Caco-2 (cell line): ENCODE data around the gene GPRC5D. TPM values are rescaled to one million over a fixed set of nuclear protein-coding genes. Genes with fewer than 3 reads are reported as not detected.

Experiments used
- BruUV-seq: library from RNA; stranded (reverse); fragments of 400-500 nt; replicated peaks from 2 replicates; lab custom pipeline; 2021; lab: Mats Ljungman, UMichigan
- CTCF ChIA-PET: fragments of 300-600 bp; sonication (Branson Sonifier 250); formaldehyde crosslinking; loops from one replicate; lab custom pipeline; 2022; ENCODE audit warnings: antibody characterized with exemption; lab: Charles Lee
- POLR2A ChIA-PET: fragments of 300-600 bp; sonication (Branson Sonifier 250); formaldehyde crosslinking; loops from one replicate; lab custom pipeline; 2022; ENCODE audit warnings: antibody characterized with exemption; lab: Charles Lee
- DNase-seq, 2 experiments: peaks; one replicate each; pipeline versions ENCODE4 v3.0.0 to v3.0.0-alpha.2; 2020 to 2022
- H3K27me3 ChIP-seq: replicated peaks from 2 replicates; pipeline ENCODE4 v1.6.0; 2011; ENCODE audit warnings: low read length; ENCODE audit not compliant: control insufficient read depth, insufficient read depth
- H3K36me3 ChIP-seq: 2 replicates; pipeline ENCODE4 v1.5.1; 2011; ENCODE audit warnings: low read length; ENCODE audit not compliant: control insufficient read depth, insufficient read depth
- H3K4me1 ChIP-seq: fragments of 250-450 bp; sonication (Bioruptor Pico); 2 replicates; pipeline ENCODE4 v1.5.1; 2020; ENCODE audit warnings: mild to moderate bottlenecking
- H3K4me3 ChIP-seq: 2 replicates; pipeline ENCODE4 v1.5.1; 2011; ENCODE audit warnings: low read depth, mild to moderate bottlenecking, control low read depth, low read length
- H3K9me3 ChIP-seq: fragments of 250-450 bp; sonication (Bioruptor Pico); 2 replicates; pipeline ENCODE4 v1.5.1; 2020; ENCODE audit warnings: mild to moderate bottlenecking, moderate library complexity
- H3K27ac Mint-ChIP-seq: one replicate; pipeline ENCODE4 v1.8.0; 2022; ENCODE audit warnings: mixed read lengths; ENCODE audit not compliant: unreplicated experiment
- H3K27me3 Mint-ChIP-seq: one replicate; pipeline ENCODE4 v1.8.0; 2022; ENCODE audit warnings: mixed read lengths; ENCODE audit not compliant: insufficient read depth, unreplicated experiment
- H3K36me3 Mint-ChIP-seq: one replicate; pipeline ENCODE4 v1.8.0; 2022; ENCODE audit warnings: mild to moderate bottlenecking, mixed read lengths; ENCODE audit not compliant: insufficient read depth, unreplicated experiment
- H3K4me1 Mint-ChIP-seq: one replicate; pipeline ENCODE4 v1.8.0; 2022; ENCODE audit warnings: low read depth, mixed read lengths; ENCODE audit not compliant: unreplicated experiment
- H3K4me3 Mint-ChIP-seq: one replicate; pipeline ENCODE4 v1.8.0; 2022; ENCODE audit warnings: mild to moderate bottlenecking, moderate library complexity, mixed read lengths; ENCODE audit not compliant: unreplicated experiment
- H3K9me3 Mint-ChIP-seq: one replicate; pipeline ENCODE4 v1.8.0; 2022; ENCODE audit warnings: mixed read lengths; ENCODE audit not compliant: unreplicated experiment
- CTCF ChIP-seq, 2 experiments: fragments of 200-600 bp in 1 of 2; IDR thresholded peaks; 1 replicate in 1 of 2; 2 replicates in 1 of 2; pipeline versions ENCODE4 v1.5.1 to v1.8.0; 2011 to 2022; ENCODE audit warnings: antibody characterized with exemption in 1 of 2, control low read depth in 1 of 2, inconsistent platforms in 1 of 2, low read depth in 1 of 2, low read length in 1 of 2, mild to moderate bottlenecking in 1 of 2, moderate library complexity in 1 of 2; ENCODE audit not compliant: insufficient read depth in 1 of 2, severe bottlenecking in 1 of 2, unreplicated experiment in 1 of 2
- intact Hi-C: fragments of 100-400 bp; cut with micrococcal nuclease; formaldehyde crosslinking; loops from one replicate; pipeline ENCODE4 v1.10.0; 2022; ENCODE audit not compliant: unreplicated experiment
- total RNA-seq: library from RNA; stranded (reverse); gene quantifications from 2 replicates; pipeline ENCODE4 v1.2.3, GENCODE V29; 2022

GPRC5D gene
- total RNA-seq, 1 experiment from 2014 or later, result not detected

- H3K36me3 Mint-ChIP-seq, result peaks cover 84% of the 10 kb centered on the region
- H3K4me1 Mint-ChIP-seq, result peaks cover 46% of the 10 kb centered on the region
- no peaks in the 10 kb centered on the region for H3K27me3 Mint-ChIP-seq
- Histone ChIP-seq H3K27me3 (no peaks in the 10 kb centered on the region), H3K4me1 (peaks cover 38% of the 10 kb centered on the region), H3K4me3 (no peak overlapping the region), H3K9me3 (no peaks in the 10 kb centered on the region), H3K36me3 (no peaks in the 10 kb centered on the region; the same call in 1 of the 2 replicates)
- TF ChIP-seq CTCF (IDR thresholded peaks at IDR 0.05; ENCODE audit: insufficient read depth in 1 of 2, low read depth in 1 of 2, low read length in 1 of 2, severe bottlenecking in 1 of 2, unreplicated experiment in 1 of 2), result no peak
- intact Hi-C loops, result no loop called here
- no TSS peak for BruUV-seq
- H3K27ac Mint-ChIP-seq, result peak overlapping the region; percentile 38
- no peaks in the 10 kb centered on the region for H3K9me3 Mint-ChIP-seq
- DNase-seq, result no peak
- no peak overlapping the region for H3K4me3 Mint-ChIP-seq
- POLR2A ChIA-PET, result interaction anchor here (0.5 to 0.7 kb wide), 2 partner anchors 78 to 122 kb away, joined by 5 read pairs; no protein-coding TSS in a partner anchor
- CTCF ChIA-PET, result interaction anchor here (0.5 to 1.1 kb wide), 3 partner anchors 36 to 172 kb away, joined by 3 read pairs; no protein-coding TSS in a partner anchor
These were observed 43.3 kb downstream of the GPRC5D start for GRCh38 chr12:12908711-12909110.

GRCh38 chr12:12908252-12908651, 43.7 kb downstream of the GPRC5D start:
- CTCF ChIA-PET, result interaction anchor here (0.5 kb wide), 1 partner anchor 171 kb away, joined by 3 read pairs; no protein-coding TSS in a partner anchor
- H3K4me3 ChIP-seq, result no peak overlapping the region
- peak overlapping the region; percentile 38 for H3K27ac Mint-ChIP-seq
- H3K27me3 Mint-ChIP-seq, result no peaks in the 10 kb centered on the region
- H3K27me3 ChIP-seq, result no peaks in the 10 kb centered on the region
- H3K36me3 ChIP-seq, result no peaks in the 10 kb centered on the region; the same call in 1 of the 2 replicates
- BruUV-seq, result no TSS peak
- H3K4me1 Mint-ChIP-seq, result peaks cover 48% of the 10 kb centered on the region
- POLR2A ChIA-PET, result interaction anchor here (0.5 to 0.7 kb wide), 2 partner anchors 78 to 121 kb away, joined by 5 read pairs; no protein-coding TSS in a partner anchor
- TF ChIP-seq CTCF (IDR thresholded peaks at IDR 0.05; ENCODE audit: insufficient read depth in 1 of 2, low read depth in 1 of 2, low read length in 1 of 2, severe bottlenecking in 1 of 2, unreplicated experiment in 1 of 2), result no peak
- no peaks in the 10 kb centered on the region for H3K9me3 Mint-ChIP-seq
- H3K9me3 ChIP-seq, result no peaks in the 10 kb centered on the region
- H3K4me3 Mint-ChIP-seq, result no peak overlapping the region
- H3K36me3 Mint-ChIP-seq, result peaks cover 84% of the 10 kb centered on the region
- DNase-seq, result no peak
- intact Hi-C loops, result no loop called here
- H3K4me1 ChIP-seq, result peaks cover 42% of the 10 kb centered on the region

GRCh38 chr12:12907552-12907951, 44.4 kb downstream of the GPRC5D start:
- DNase-seq, result no peak
- no peak overlapping the region for H3K27ac Mint-ChIP-seq
- intact Hi-C loops, result no loop called here
- Histone ChIP-seq H3K9me3 (no peaks in the 10 kb centered on the region), H3K4me3 (no peak overlapping the region), H3K4me1 (peaks cover 49% of the 10 kb centered on the region), H3K27me3 (no peaks in the 10 kb centered on the region), H3K36me3 (no peaks in the 10 kb centered on the region; the same call in 1 of the 2 replicates)
- H3K9me3 Mint-ChIP-seq, result no peaks in the 10 kb centered on the region
- no peak overlapping the region for H3K4me3 Mint-ChIP-seq
- BruUV-seq, result no TSS peak
- no peak for TF ChIP-seq CTCF (IDR thresholded peaks at IDR 0.05; ENCODE audit: insufficient read depth in 1 of 2, low read depth in 1 of 2, low read length in 1 of 2, severe bottlenecking in 1 of 2, unreplicated experiment in 1 of 2)
- no peaks in the 10 kb centered on the region for H3K27me3 Mint-ChIP-seq
- peaks cover 77% of the 10 kb centered on the region for H3K36me3 Mint-ChIP-seq
- ChIA-PET CTCF (no interaction called here), POLR2A (no interaction called here)
- H3K4me1 Mint-ChIP-seq, result peaks cover 45% of the 10 kb centered on the region
